MCF 10A (cell line): Measurements from ENCODE around the gene FBF1. TPM values are rescaled to one million over a fixed set of nuclear protein-coding genes. Genes with fewer than 3 reads are reported as not detected.

Experiments
- BruUV-seq: library from RNA; stranded (reverse); fragments of 400-500 nt; replicated peaks from 2 replicates; lab custom pipeline; 2021; lab: Mats Ljungman, UMichigan
- CTCF ChIA-PET: fragments of 300-600 bp; sonication (Branson Sonifier 250); formaldehyde crosslinking; extraction: SDS; loops from one replicate; lab custom pipeline; 2021; ENCODE audit warnings: antibody characterized with exemption, inconsistent platforms; lab: Yijun Ruan, JAX
- POLR2A ChIA-PET: fragments of 300-600, 350-650 bp; sonication (Branson Sonifier 250); formaldehyde crosslinking; extraction: SDS; loops from one replicate; lab custom pipeline; 2020; ENCODE audit warnings: antibody characterized with exemption, inconsistent platforms; lab: Yijun Ruan, JAX
- DNase-seq: peaks from one replicate; pipeline ENCODE4 v3.0.0-alpha.2; 2018; ENCODE audit not compliant: unreplicated experiment
- H3K27ac Mint-ChIP-seq: one replicate; pipeline ENCODE4 v1.8.0; 2022; ENCODE audit warnings: mild to moderate bottlenecking, low read depth, mixed read lengths; ENCODE audit not compliant: unreplicated experiment
- H3K27me3 Mint-ChIP-seq: one replicate; pipeline ENCODE4 v1.8.0; 2022; ENCODE audit warnings: mixed read lengths; ENCODE audit not compliant: insufficient read depth, unreplicated experiment
- H3K36me3 Mint-ChIP-seq: one replicate; pipeline ENCODE4 v1.8.0; 2022; ENCODE audit warnings: mild to moderate bottlenecking, moderate library complexity, mixed read lengths; ENCODE audit not compliant: insufficient read depth, unreplicated experiment
- H3K4me1 Mint-ChIP-seq: one replicate; pipeline ENCODE4 v1.8.0; 2022; ENCODE audit warnings: mixed read lengths; ENCODE audit not compliant: insufficient read depth, unreplicated experiment
- H3K4me3 Mint-ChIP-seq: one replicate; pipeline ENCODE4 v1.8.0; 2022; ENCODE audit warnings: mild to moderate bottlenecking, moderate library complexity, mixed read lengths; ENCODE audit not compliant: unreplicated experiment
- H3K9me3 Mint-ChIP-seq: one replicate; pipeline ENCODE4 v1.8.0; 2022; ENCODE audit warnings: mixed read lengths; ENCODE audit not compliant: unreplicated experiment
- intact Hi-C: fragments of 100-400 bp; cut with micrococcal nuclease; formaldehyde crosslinking; loops from 2 replicates; pipeline ENCODE4 v1.14.1; 2022
- total RNA-seq: library from RNA; stranded (reverse); gene quantifications from 2 replicates; pipeline ENCODE4 v1.2.3, GENCODE V29; 2022
- TF ChIP-seq, protein P1 (sequence below): fragments of 200-600 bp; IDR thresholded peaks from one replicate; pipeline ENCODE4 v1.8.0; 2022; ENCODE audit warnings: antibody characterized with exemption, mild to moderate bottlenecking; ENCODE audit not compliant: unreplicated experiment

FBF1 gene
- total RNA-seq, 1 experiment from 2014 or later = 14.0 TPM

DNA sequence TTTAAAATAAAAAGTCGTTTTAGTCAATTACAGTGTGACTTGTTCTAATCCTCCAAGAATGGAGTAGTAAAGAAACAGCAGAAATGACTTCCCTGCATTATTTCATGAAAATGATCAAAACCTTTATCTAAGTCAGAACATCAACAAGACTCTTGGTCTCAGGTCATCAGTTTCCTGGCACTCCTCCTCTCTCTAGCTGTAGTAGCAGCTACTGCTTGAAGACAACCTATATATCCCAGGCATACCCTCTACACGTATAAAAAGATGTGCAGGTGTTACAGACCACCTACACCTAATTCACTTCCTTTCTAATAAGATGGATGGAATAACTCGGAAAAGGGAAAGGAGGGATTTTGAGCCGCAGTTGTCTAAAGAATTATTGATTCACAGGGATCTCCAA, 1.6 kb upstream of the FBF1 start:
- ChIA-PET POLR2A (no interaction called here), CTCF (interaction anchor here (0.7 kb wide), 1 partner anchor 200 kb away, joined by 4 read pairs; no protein-coding TSS in a partner anchor)
- peak overlapping the region; percentile 49 for H3K27ac Mint-ChIP-seq

DNA sequence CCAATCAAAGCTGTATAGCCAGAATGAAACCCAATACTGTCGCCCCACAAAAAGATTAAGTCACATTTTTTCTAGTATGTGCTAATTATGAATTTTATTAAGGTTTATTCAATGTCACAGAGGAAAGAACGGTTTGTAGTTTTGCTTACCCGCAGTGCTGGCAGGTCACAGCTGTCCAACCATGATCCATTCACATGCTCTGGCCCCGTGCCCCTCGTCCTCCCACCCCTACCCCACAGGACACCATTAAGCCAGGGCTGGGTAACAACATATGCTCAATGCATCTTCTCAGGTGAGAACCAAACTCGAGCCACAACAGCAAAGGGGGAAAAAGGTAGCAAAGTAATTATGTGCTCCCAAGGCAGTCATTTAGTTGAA, 589 bp upstream of the FBF1 start:
- peaks cover 10% of the 10 kb centered on the region for H3K4me1 Mint-ChIP-seq
- ChIA-PET POLR2A (interaction anchor here (0.6 to 1.3 kb wide), 12 partner anchors 8 to 158 kb away, joined by 3 to 9 read pairs (median 4); partner anchors contain the start of genes ACOX1, TEN1 and WBP2), CTCF (interaction anchor here (0.8 to 3.3 kb wide), 2 partner anchors 64 to 72 kb away, joined by 3 to 9 read pairs; no protein-coding TSS in a partner anchor)
- H3K36me3 Mint-ChIP-seq = peaks cover 6% of the 10 kb centered on the region
- intact Hi-C loops = loop anchor here (5.0 kb wide), 1 partner anchor 36 kb away; the partner anchor contains the start of genes ACOX1 and TEN1
- H3K4me3 Mint-ChIP-seq = peak overlapping the region; percentile 78
- TF ChIP-seq, protein P1, sequence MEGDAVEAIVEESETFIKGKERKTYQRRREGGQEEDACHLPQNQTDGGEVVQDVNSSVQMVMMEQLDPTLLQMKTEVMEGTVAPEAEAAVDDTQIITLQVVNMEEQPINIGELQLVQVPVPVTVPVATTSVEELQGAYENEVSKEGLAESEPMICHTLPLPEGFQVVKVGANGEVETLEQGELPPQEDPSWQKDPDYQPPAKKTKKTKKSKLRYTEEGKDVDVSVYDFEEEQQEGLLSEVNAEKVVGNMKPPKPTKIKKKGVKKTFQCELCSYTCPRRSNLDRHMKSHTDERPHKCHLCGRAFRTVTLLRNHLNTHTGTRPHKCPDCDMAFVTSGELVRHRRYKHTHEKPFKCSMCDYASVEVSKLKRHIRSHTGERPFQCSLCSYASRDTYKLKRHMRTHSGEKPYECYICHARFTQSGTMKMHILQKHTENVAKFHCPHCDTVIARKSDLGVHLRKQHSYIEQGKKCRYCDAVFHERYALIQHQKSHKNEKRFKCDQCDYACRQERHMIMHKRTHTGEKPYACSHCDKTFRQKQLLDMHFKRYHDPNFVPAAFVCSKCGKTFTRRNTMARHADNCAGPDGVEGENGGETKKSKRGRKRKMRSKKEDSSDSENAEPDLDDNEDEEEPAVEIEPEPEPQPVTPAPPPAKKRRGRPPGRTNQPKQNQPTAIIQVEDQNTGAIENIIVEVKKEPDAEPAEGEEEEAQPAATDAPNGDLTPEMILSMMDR = no peak
- DNase-seq = no peak
- no TSS peak for BruUV-seq
- peak overlapping the region; percentile 74 for H3K27ac Mint-ChIP-seq
- no peaks in the 10 kb centered on the region for H3K9me3 Mint-ChIP-seq
- H3K27me3 Mint-ChIP-seq = no peaks in the 10 kb centered on the region

More for the DNA sequence above, 1.6 kb upstream of the FBF1 start:
- no TSS peak for BruUV-seq
- TF ChIP-seq, protein P1 = no peak
- Mint-ChIP-seq H3K27me3 (no peaks in the 10 kb centered on the region), H3K4me1 (peaks cover 10% of the 10 kb centered on the region), H3K4me3 (no peak overlapping the region), H3K36me3 (peaks cover 17% of the 10 kb centered on the region), H3K9me3 (no peaks in the 10 kb centered on the region)
- no peak for DNase-seq
- intact Hi-C loops = loop anchor here (5.0 kb wide), 1 partner anchor 35 kb away; the partner anchor contains the start of genes ACOX1 and TEN1

DNA sequence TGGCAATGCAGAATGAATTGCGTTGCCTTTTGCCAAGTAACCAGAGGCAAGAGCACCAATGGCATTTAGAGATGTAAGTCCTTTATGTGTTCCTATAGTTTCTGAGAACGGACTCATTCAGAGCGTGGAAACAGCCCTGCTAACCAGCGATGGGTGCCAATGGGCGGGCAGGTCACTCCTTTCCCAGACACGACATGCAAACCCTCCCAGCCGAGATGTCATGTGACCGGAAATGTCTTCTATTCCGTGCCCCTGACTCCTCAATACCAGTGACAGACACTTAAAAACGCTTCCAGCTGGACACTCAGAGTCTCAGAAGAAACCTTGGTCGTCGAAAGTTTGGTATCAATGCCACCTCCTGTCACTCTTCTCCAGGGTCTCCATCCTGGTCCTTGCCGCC, 3.2 kb downstream of the FBF1 start:
- no peak for DNase-seq
- Mint-ChIP-seq H3K9me3 (no peaks in the 10 kb centered on the region), H3K27me3 (no peaks in the 10 kb centered on the region), H3K4me1 (peaks cover 10% of the 10 kb centered on the region), H3K4me3 (no peak overlapping the region), H3K27ac (no peak overlapping the region), H3K36me3 (no peaks in the 10 kb centered on the region)
- intact Hi-C loops = no loop called here
- TF ChIP-seq, protein P1 = no peak
- CTCF ChIA-PET = interaction anchor here (0.6 kb wide), 1 partner anchor 25 kb away, joined by 3 read pairs; no protein-coding TSS in a partner anchor
- BruUV-seq = no TSS peak
- POLR2A ChIA-PET = no interaction called here

DNA sequence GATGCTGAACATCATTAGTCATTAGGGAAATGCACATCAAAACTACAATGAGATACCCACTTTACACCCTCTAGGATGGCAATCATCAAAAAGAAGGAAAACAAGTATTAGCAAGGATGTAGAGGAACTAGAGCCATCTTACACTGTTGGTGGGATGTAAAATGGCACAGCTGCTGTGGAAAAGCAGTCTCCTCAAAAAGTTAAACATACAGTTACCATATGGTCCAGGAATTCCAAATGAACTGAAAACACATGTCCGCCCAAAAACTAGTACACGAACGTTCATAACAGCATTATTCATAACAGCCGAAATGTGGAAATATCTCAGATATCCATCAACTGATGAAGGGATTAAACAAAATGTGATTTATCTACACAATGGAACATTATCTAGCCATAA, 7.0 kb downstream of the FBF1 start:
- no peak overlapping the region for H3K4me3 Mint-ChIP-seq
- H3K4me1 Mint-ChIP-seq = no peaks in the 10 kb centered on the region
- no TSS peak for BruUV-seq
- H3K27me3 Mint-ChIP-seq = no peaks in the 10 kb centered on the region
- intact Hi-C loops = no loop called here
- CTCF ChIA-PET = interaction anchor here (0.6 to 1.3 kb wide), 4 partner anchors 14 to 410 kb away, joined by 3 to 5 read pairs (median 3); no protein-coding TSS in a partner anchor
- H3K9me3 Mint-ChIP-seq = no peaks in the 10 kb centered on the region
- H3K36me3 Mint-ChIP-seq = no peaks in the 10 kb centered on the region
- POLR2A ChIA-PET = interaction anchor here (0.7 to 1.1 kb wide), 2 partner anchors 14 to 65 kb away, joined by 3 read pairs; no protein-coding TSS in a partner anchor
- TF ChIP-seq, protein P1 = no peak
- no peak for DNase-seq
- H3K27ac Mint-ChIP-seq = no peak overlapping the region
